ENCODE data around the gene GPR139. TPM values are rescaled to one million over a fixed set of nuclear protein-coding genes. Genes with fewer than 3 reads are reported as not detected.

The GPR139 gene
- total RNA-seq, 8 experiments from 2014 or later, result 0.50 to 2.3 (median 2.1) TPM; not detected in 4

- H3K4me3 ChIP-seq, result no peak overlapping the region
- WGBS, 10 experiments, result 0 to 100% (median 88%) methylated on average over 1 to 2 of the region's 3 CpGs; no CpG with 5 or more reads in 7 of the 10 experiments
- H3K4me1 ChIP-seq (replicated peaks in 1 of 2), result no peaks in the 10 kb centered on the region
- in situ Hi-C loops (cut with MboI; ENCODE audit: low pct_unique_long_range_greater_than_20kb in 2 of 9, low sequenced_read_pairs in 9 of 9, unreplicated experiment in 9 of 9), result no loop called here
- no peak for ATAC-seq (replicated peaks in 6 of 8)
- H3K27ac ChIP-seq, result no peak overlapping the region
Observed at GRCh38 chr16:20045886-20046285, 27.8 kb downstream of the GPR139 start.

GRCh38 chr16:20042848-20043247, 30.8 kb downstream of the GPR139 start:
- no peak overlapping the region for H3K27ac ChIP-seq
- no peak overlapping the region for H3K4me3 ChIP-seq
- in situ Hi-C loops (cut with MboI; ENCODE audit: low pct_unique_long_range_greater_than_20kb in 2 of 9, low sequenced_read_pairs in 9 of 9, unreplicated experiment in 9 of 9), result no loop called here
- H3K4me1 ChIP-seq (replicated peaks in 1 of 2), result no peaks in the 10 kb centered on the region
- no peak for ATAC-seq (replicated peaks in 6 of 8)
- 0 to 100% (median 44%) methylated on average over 1 to 2 of the region's 2 CpGs; no CpG with 5 or more reads in 4 of the 10 experiments for WGBS, 10 experiments

- no peak for ATAC-seq (replicated peaks in 6 of 8)
- H3K4me1 ChIP-seq (replicated peaks in 1 of 2), result no peaks in the 10 kb centered on the region
- WGBS, 10 experiments, result 0 to 100% (median 70%) methylated on average over 1 to 4 of the region's 4 CpGs
- H3K27ac ChIP-seq, result no peak overlapping the region
- H3K4me3 ChIP-seq, result no peak overlapping the region
- in situ Hi-C loops (cut with MboI; ENCODE audit: low pct_unique_long_range_greater_than_20kb in 2 of 9, low sequenced_read_pairs in 9 of 9, unreplicated experiment in 9 of 9), result no loop called here
Observed at GRCh38 chr16:20041924-20042596, 31.6 kb downstream of the GPR139 start.

GRCh38 chr16:20040011-20040410, 33.7 kb downstream of the GPR139 start:
- Histone ChIP-seq H3K4me1 (replicated peaks in 1 of 2) (no peaks in the 10 kb centered on the region), H3K4me3 (no peak overlapping the region), H3K27ac (no peak overlapping the region)
- in situ Hi-C loops (cut with MboI; ENCODE audit: low pct_unique_long_range_greater_than_20kb in 2 of 9, low sequenced_read_pairs in 9 of 9, unreplicated experiment in 9 of 9), result no loop called here
- WGBS, 10 experiments, result 5 to 75% (median 15%) methylated on average over 2 to 4 of the region's 4 CpGs; no CpG with 5 or more reads in 4 of the 10 experiments
- ATAC-seq (replicated peaks in 6 of 8), result no peak

- H3K27ac ChIP-seq, result no peak overlapping the region
- whole genome bisulfite sequencing, 10 experiments, result 0 to 83% (median 29%) methylated on average over 1 to 3 of the region's 3 CpGs; no CpG with 5 or more reads in 3 of the 10 experiments
- in situ Hi-C loops (cut with MboI; ENCODE audit: low pct_unique_long_range_greater_than_20kb in 2 of 9, low sequenced_read_pairs in 9 of 9, unreplicated experiment in 9 of 9), result no loop called here
- no peak for ATAC-seq (replicated peaks in 6 of 8)
- H3K4me1 ChIP-seq (replicated peaks in 1 of 2), result peaks cover 10 to 25% of the 10 kb centered on the region in 2 donors
- no peak overlapping the region for H3K4me3 ChIP-seq
Observed at GRCh38 chr16:20029611-20030010, 44.1 kb downstream of the GPR139 start.

- H3K4me3 ChIP-seq, result no peak overlapping the region
- WGBS, 10 experiments, result 0 to 100% (median 50%) methylated on average over 1 to 2 of the region's 2 CpGs; no CpG with 5 or more reads in 3 of the 10 experiments
- no peak overlapping the region for H3K27ac ChIP-seq
- peaks cover 10 to 24% of the 10 kb centered on the region in 2 donors for H3K4me1 ChIP-seq (replicated peaks in 1 of 2)
- peak in 1 of 8 experiments; percentile 48 for ATAC-seq (replicated peaks in 6 of 8)
- in situ Hi-C loops (cut with MboI; ENCODE audit: low pct_unique_long_range_greater_than_20kb in 2 of 9, low sequenced_read_pairs in 9 of 9, unreplicated experiment in 9 of 9), result no loop called here
Observed at GRCh38 chr16:20026361-20027072, 47.2 kb downstream of the GPR139 start.

- H3K4me3 ChIP-seq, result no peak overlapping the region
- ATAC-seq (replicated peaks in 6 of 8), result no peak
- WGBS, 10 experiments, result 0 to 29% (median 0%) methylated on average over 1 of the region's 1 CpG; no CpG with 5 or more reads in 2 of the 10 experiments
- in situ Hi-C loops (cut with MboI; ENCODE audit: low pct_unique_long_range_greater_than_20kb in 2 of 9, low sequenced_read_pairs in 9 of 9, unreplicated experiment in 9 of 9), result no loop called here
- peaks cover 5 to 14% of the 10 kb centered on the region in 2 donors for H3K4me1 ChIP-seq (replicated peaks in 1 of 2)
- H3K27ac ChIP-seq, result no peak overlapping the region
Observed at GRCh38 chr16:20023190-20023589, 50.5 kb downstream of the GPR139 start.

GRCh38 chr16:20020976-20021375, 52.7 kb downstream of the GPR139 start:
- in situ Hi-C loops (cut with MboI; ENCODE audit: low pct_unique_long_range_greater_than_20kb in 2 of 9, low sequenced_read_pairs in 9 of 9, unreplicated experiment in 9 of 9), result no loop called here
- 0 to 100% (median 74%) methylated on average over 1 to 2 of the region's 2 CpGs; no CpG with 5 or more reads in 1 of the 10 experiments for WGBS, 10 experiments
- Histone ChIP-seq H3K4me1 (replicated peaks in 1 of 2) (peaks cover 1 to 2% of the 10 kb centered on the region in 2 donors), H3K4me3 (no peak overlapping the region), H3K27ac (no peak overlapping the region)
- no peak for ATAC-seq (replicated peaks in 6 of 8)

- no peak for ATAC-seq (replicated peaks in 6 of 8)
- H3K4me3 ChIP-seq, result no peak overlapping the region
- in situ Hi-C loops (cut with MboI; ENCODE audit: low pct_unique_long_range_greater_than_20kb in 2 of 9, low sequenced_read_pairs in 9 of 9, unreplicated experiment in 9 of 9), result no loop called here
- WGBS, 10 experiments, result 0 to 70% (median 60%) methylated on average over 1 of the region's 1 CpG; no CpG with 5 or more reads in 7 of the 10 experiments
- no peak overlapping the region for H3K27ac ChIP-seq
- no peaks in the 10 kb centered on the region for H3K4me1 ChIP-seq (replicated peaks in 1 of 2)
Observed at GRCh38 chr16:20020083-20020482, 53.6 kb downstream of the GPR139 start.

GRCh38 chr16:20016234-20016633, 57.5 kb downstream of the GPR139 start:
- H3K27ac ChIP-seq, result no peak overlapping the region
- no peaks in the 10 kb centered on the region for H3K4me1 ChIP-seq (replicated peaks in 1 of 2)
- H3K4me3 ChIP-seq, result no peak overlapping the region
- no peak for ATAC-seq (replicated peaks in 6 of 8)
- WGBS, 10 experiments, result 0 to 80% (median 40%) methylated on average over 1 to 7 of the region's 7 CpGs
- in situ Hi-C loops (cut with MboI; ENCODE audit: low pct_unique_long_range_greater_than_20kb in 2 of 9, low sequenced_read_pairs in 9 of 9, unreplicated experiment in 9 of 9), result no loop called here

- in situ Hi-C loops (cut with MboI; ENCODE audit: low pct_unique_long_range_greater_than_20kb in 2 of 9, low sequenced_read_pairs in 9 of 9, unreplicated experiment in 9 of 9), result no loop called here
- H3K4me1 ChIP-seq (replicated peaks in 1 of 2), result peaks cover 0 to 15% of the 10 kb centered on the region in 2 donors
- 15 to 79% (median 56%) methylated on average over 1 to 3 of the region's 3 CpGs; no CpG with 5 or more reads in 2 of the 10 experiments for WGBS, 10 experiments
- ATAC-seq (replicated peaks in 6 of 8), result no peak
- H3K4me3 ChIP-seq, result no peak overlapping the region
- H3K27ac ChIP-seq, result no peak overlapping the region
Observed at GRCh38 chr16:20004931-20005330, 68.8 kb downstream of the GPR139 start.

- ATAC-seq (replicated peaks in 6 of 8), result no peak
- WGBS, 10 experiments, result 0 to 100% (median 94%) methylated on average over 1 to 2 of the region's 2 CpGs; no CpG with 5 or more reads in 1 of the 10 experiments
- Histone ChIP-seq H3K4me1 (replicated peaks in 1 of 2) (peaks cover 0 to 15% of the 10 kb centered on the region in 2 donors), H3K27ac (no peak overlapping the region), H3K4me3 (no peak overlapping the region)
- in situ Hi-C loops (cut with MboI; ENCODE audit: low pct_unique_long_range_greater_than_20kb in 2 of 9, low sequenced_read_pairs in 9 of 9, unreplicated experiment in 9 of 9), result no loop called here
Observed at GRCh38 chr16:20002936-20003335, 70.8 kb downstream of the GPR139 start.

Measured in motor neuron (in vitro differentiated cells).